Mesodermal cell (in vitro differentiated cells): ENCODE results near the gene ZNF594.
"Not testable (repeated sequence)": the region's sequence is repeated elsewhere in the genome, so short reads cannot be mapped to it uniquely, and the experiment has no call there.

Source experiments
- H3K27ac ChIP-seq: 2 replicates; pipeline ENCODE4 v1.7.0; 2013; ENCODE audit warnings: mild to moderate bottlenecking, low read depth, low read length, moderate library complexity; ENCODE audit not compliant: severe bottlenecking
- H3K36me3 ChIP-seq: 2 replicates; pipeline ENCODE4 v1.7.1; 2013; ENCODE audit warnings: mild to moderate bottlenecking, low read length, moderate library complexity; ENCODE audit not compliant: control insufficient read depth, insufficient read depth
- H3K4me1 ChIP-seq: one replicate; pipeline ENCODE4 v1.7.1; 2013; ENCODE audit warnings: mild to moderate bottlenecking, low read length; ENCODE audit not compliant: insufficient read depth, control insufficient read depth, poor library complexity, severe bottlenecking
- H3K4me3 ChIP-seq: 2 replicates; pipeline ENCODE4 v1.7.0; 2013; ENCODE audit warnings: low read length, control low read depth, mild to moderate bottlenecking; ENCODE audit not compliant: insufficient read depth, poor library complexity, severe bottlenecking; ENCODE audit errors: extremely low read depth
- H3K9me3 ChIP-seq: 2 replicates; pipeline ENCODE4 v1.7.1; 2013; ENCODE audit warnings: mild to moderate bottlenecking, low read length, moderate library complexity; ENCODE audit not compliant: control insufficient read depth
- WGBS, 2 experiments: methylation state at CpG; one replicate each; pipeline ENCODE4 v1.1.5; 2013; ENCODE audit warnings: missing lambda C conversion rate in 2 of 2; ENCODE audit not compliant: insufficient coverage in 2 of 2; 5-methylcytosine and 5-hydroxymethylcytosine counted together

ZNF594 gene

DNA sequence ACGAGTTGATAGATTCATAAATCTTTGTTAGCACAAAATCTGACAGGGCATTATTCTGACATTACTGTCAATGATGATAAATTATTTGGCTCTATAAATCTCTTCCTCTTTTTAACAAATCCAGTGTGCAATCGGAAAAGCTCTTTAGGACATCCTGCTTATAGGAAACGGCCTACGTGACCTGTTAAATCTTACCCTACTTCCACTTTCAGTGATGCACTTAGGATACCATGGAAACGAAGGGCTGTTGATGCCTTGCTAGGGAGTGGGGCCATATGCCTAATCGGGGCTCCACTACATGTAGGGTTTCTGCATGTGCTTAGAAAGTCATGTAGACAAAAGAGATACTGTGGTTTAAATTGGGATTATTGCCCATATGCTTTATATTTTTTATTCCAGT lies 27.2 kb downstream of the ZNF594 start:
- no peaks in the 10 kb centered on the region for H3K36me3 ChIP-seq
- 77 to 83% methylated on average over 1 to 3 of the region's 6 CpGs for WGBS, 2 experiments
- H3K4me1 ChIP-seq: no peaks in the 10 kb centered on the region
- no peak overlapping the region for H3K4me3 ChIP-seq
- H3K27ac ChIP-seq: no peak overlapping the region
- no peaks in the 10 kb centered on the region for H3K9me3 ChIP-seq

DNA sequence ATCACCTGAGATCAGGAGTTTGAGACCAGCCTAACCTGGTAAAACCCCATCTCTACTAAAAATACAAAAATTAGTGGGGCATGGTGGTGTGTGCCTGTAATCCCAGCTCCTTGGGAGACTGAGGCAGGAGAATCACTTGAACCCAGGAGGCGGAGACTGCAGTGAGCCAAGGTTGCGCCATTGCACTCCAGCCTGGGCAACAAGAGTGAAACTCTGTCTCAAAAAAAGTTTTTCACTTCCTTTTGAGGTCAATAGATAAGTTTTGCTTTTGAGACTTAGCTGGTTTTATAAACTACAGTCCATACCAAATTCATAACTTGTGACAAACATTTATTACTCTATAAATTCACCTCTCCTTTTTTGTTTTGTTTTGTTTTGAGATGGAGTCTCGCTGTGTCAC lies 29.9 kb downstream of the ZNF594 start:
- 100% methylated on average over 2 of the region's 3 CpGs; no CpG with 5 or more reads in 1 of the 2 experiments for WGBS, 2 experiments

DNA sequence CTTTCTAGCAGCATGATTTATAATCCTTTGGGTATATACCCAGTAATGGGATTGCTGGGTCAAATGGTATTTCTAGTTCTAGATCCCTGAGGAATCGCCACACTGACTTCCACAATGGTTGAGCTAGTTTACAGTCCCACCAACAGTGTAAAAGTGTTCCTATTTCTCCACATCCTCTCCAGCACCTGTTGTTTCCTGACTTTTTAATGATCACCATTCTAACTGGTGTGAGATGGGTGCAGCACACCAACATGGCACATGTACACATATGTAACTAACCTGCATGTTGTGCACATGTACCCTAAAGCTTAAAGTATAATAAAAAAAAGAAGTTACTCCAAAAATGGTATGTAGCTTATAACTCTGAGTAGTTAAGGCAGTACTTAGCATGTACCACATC lies 31.0 kb downstream of the ZNF594 start:
- WGBS, 2 experiments: no CpG with 5 or more reads among the region's 1 CpG
- H3K4me3 ChIP-seq: not testable (repeated sequence)

More for the DNA sequence above, 29.9 kb downstream of the ZNF594 start:
- H3K36me3 ChIP-seq, H3K4me1 ChIP-seq, H3K9me3 ChIP-seq, H3K4me3 ChIP-seq, H3K27ac ChIP-seq: not testable (repeated sequence)

DNA sequence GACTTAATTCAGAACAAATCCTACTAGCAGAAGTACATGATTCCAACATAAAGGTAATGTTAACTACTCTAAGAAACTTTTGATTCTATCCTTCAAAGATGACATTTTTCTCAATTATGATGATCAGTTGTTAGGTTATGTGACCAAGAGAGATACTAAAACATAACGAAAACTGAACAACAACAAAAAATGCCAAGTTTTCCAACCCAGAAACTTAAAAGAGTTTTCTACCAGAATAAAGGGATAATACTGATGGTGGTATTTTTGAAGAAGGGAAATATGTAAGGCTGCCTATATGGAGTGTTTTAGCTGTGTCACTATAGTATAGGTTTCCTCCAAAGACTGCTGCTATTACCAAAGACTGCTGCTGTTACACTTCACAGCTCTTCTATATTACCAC lies 45.5 kb downstream of the ZNF594 start:
- not testable (repeated sequence) for H3K4me3 ChIP-seq, H3K9me3 ChIP-seq, H3K27ac ChIP-seq, H3K36me3 ChIP-seq, H3K4me1 ChIP-seq
- WGBS, 2 experiments: no CpG with 5 or more reads among the region's 1 CpG

More for the DNA sequence above, 31.0 kb downstream of the ZNF594 start:
- not testable (repeated sequence) for H3K27ac ChIP-seq, H3K4me1 ChIP-seq, H3K36me3 ChIP-seq, H3K9me3 ChIP-seq

DNA sequence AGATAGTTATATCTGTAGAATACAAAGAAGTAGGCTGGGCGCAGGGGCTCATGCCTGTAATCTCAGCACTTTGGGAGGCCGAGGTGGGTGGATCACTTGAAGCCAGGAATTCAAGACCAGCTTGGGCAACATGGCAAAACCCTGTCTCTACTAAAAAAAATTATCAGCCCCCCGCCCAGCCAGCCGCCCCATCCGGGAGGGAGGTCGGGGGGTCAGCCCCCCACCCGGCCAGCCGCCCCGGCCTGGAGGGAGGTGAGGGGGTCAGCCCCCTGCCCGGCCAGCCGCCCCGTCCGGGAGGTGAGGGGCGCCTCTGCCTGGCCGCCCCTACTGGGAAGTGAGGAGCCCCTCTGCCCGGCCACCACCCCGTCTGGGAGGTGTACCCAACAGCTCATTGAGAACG lies 48.8 kb downstream of the ZNF594 start:
- H3K4me3 ChIP-seq, H3K27ac ChIP-seq, H3K36me3 ChIP-seq, H3K9me3 ChIP-seq, H3K4me1 ChIP-seq: not testable (repeated sequence)
- 92 to 93% methylated on average over 5 of the region's 18 CpGs for WGBS, 2 experiments

DNA sequence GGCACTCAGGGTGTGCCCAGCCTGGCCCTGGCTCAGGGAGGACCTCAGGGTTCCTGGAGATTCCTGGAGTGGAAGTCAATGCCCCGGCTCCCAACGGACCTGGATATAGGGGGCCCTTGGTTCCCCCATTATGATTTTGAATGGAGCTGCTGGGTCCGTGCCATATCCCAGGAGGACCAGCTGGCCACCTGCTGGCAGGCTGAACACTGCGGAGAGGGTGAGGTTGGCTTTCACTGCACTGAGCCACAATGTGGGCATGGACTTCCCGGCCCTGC lies 52.3 kb downstream of the ZNF594 start:
- H3K4me1 ChIP-seq: no peaks in the 10 kb centered on the region
- H3K4me3 ChIP-seq: no peak overlapping the region
- H3K36me3 ChIP-seq: no peaks in the 10 kb centered on the region
- WGBS, 2 experiments: 85 to 93% methylated on average over 5 of the region's 5 CpGs
- no peaks in the 10 kb centered on the region for H3K9me3 ChIP-seq
- no peak overlapping the region for H3K27ac ChIP-seq

DNA sequence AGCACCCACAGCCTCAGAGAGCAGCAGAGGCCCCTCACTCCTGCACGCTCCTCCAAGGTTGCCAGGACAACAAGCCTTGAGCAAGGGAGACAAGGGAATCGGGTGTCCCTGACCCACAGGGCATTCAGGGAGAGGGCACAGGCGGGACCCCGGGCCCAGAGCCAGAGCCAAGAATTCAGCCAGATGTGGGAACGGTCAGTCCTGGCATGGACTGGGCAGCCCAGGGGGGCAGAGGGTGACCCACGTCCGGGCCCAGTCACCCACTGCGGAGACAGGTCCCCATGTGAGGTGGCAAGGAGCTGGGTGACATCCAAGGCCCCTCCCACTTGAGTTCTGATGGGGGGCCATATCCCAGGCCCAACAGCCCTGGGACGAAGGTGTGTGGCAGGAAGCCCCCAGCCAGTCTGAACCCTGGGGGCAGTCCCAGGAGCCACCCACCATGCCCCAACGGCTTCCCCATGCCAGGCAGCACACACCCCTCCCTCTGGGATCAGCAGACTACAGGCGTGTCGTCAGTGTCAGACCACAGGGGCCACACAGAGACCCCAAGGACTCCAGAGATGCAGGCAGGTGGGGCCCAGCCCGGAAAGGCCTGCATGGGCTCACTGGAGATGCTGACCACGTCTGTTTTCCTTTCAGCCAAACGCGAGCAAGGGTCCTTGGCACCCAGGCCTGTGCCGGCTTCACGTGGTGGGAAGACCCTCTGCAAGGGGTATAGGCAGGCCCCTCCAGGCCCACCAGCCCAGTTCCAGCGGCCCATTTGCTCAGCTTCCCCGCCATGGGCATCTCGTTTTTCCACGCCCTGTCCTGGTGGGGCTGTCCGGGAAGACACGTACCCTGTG lies 52.8 kb downstream of the ZNF594 start:
- H3K4me3 ChIP-seq: no peak overlapping the region
- no peaks in the 10 kb centered on the region for H3K9me3 ChIP-seq
- H3K36me3 ChIP-seq: no peaks in the 10 kb centered on the region
- no peak overlapping the region for H3K27ac ChIP-seq
- WGBS, 2 experiments: 92 to 94% methylated on average over 19 to 23 of the region's 24 CpGs
- no peaks in the 10 kb centered on the region for H3K4me1 ChIP-seq

DNA sequence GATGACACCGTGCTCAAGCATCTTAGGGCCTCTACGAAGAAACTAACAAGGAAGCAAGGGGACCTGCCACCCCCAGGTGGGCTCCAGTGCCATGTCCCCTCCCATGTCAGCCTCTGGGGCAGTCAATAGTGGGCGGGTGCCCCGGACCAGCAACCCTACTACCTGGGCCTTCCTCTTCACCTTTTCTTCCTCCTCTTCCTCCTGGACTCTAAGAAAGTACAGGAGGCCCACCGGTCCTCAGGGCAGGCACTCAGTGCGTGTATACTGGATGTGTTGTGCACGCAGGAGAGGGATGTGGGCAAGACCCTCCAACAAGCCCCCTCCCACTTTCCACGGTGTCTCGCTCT lies 53.5 kb downstream of the ZNF594 start:
- not testable (repeated sequence) for H3K4me3 ChIP-seq, H3K27ac ChIP-seq, H3K9me3 ChIP-seq, H3K36me3 ChIP-seq, H3K4me1 ChIP-seq
- WGBS, 2 experiments: 90 to 99% methylated on average over 3 to 9 of the region's 9 CpGs

DNA sequence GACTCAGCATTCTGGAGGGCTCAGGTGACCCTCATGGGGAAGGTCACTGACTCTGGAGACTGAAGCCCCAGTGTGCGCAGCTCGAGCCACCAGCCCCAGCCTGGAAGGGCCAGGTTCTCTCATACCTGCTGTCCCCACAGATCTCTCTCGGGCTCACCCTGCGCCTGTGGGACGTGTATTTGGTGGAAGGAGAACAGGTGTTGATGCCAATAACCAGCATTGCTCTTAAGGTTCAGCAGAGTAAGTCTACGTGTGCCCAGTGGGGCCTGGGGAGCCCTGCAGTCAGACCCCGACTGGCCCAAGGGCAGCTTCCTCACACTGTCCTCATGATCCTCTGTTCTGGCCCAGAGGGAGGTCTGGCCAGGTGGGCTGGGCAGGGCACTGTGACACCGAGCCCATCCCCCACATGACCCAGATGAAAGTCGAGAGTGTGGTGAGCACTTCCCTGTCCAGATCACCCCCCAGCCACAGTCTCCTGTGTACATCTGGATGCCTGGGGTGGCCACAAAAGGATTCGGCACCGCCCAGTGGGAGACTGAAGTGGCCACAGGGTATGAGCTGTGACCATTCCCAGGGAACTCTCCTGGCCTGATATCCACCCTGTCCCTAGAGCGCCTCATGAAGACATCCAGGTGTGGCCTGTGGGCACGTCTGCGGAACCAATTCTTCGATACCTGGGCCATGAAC lies 54.0 kb downstream of the ZNF594 start:
- not testable (repeated sequence) for H3K4me1 ChIP-seq, H3K27ac ChIP-seq, H3K36me3 ChIP-seq, H3K4me3 ChIP-seq, H3K9me3 ChIP-seq
- WGBS, 2 experiments: 89 to 97% methylated on average over 10 to 12 of the region's 15 CpGs

DNA sequence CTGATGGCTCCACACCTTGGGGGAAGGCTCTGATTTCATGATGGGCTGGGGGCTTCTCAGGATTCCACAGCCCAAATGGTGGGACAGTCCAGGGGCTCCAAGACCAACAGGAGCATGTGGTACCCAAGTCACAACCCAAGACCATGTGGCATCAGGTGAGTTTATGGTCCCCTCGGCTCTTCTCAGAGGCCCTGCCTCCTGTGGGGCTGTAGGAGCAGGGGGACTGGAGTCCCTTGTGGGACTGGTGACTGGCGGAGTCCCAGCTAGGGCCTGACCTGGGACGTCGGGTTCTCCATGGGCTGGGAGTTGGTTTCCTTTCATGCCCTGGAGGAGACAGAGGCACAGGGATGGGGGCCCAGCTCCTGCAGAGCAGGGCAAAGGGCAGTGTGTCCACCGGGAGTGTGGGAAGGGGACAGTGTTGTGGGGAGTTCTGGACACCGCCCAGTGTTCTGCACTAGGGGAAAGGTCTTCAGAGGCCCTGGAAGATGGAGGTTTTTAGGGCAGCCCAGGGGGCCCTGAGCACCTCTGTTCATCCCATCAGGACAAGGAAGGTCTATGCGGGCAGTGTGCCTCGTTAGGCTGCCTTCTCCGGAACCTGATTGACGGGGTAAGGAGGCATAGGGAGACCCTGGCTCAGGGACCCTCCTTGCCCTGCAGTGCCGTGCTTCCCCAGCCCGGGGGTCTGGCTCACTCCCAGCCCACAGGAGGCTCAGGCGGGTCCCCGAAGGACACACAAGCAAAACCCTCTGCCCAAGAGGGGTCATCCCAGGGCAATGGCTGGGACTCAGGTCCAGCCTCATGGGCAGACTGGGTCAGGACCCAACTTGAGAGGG lies 54.9 kb downstream of the ZNF594 start:
- not testable (repeated sequence) for H3K9me3 ChIP-seq, H3K36me3 ChIP-seq, H3K4me1 ChIP-seq, H3K4me3 ChIP-seq, H3K27ac ChIP-seq
- 94 to 98% methylated on average over 11 to 12 of the region's 14 CpGs for WGBS, 2 experiments
